A673 (cell line): Measurements from ENCODE around the gene ARHGEF1.

ENCODE experiments used
- CTCF ChIP-seq: fragments of 300-800, 200-600 bp; sonication (generic); conservative IDR thresholded peaks from 2 replicates; pipeline ENCODE4 v1.5.1; 2017; ENCODE audit warnings: low read depth, mild to moderate bottlenecking, antibody characterized with exemption, low read length, moderate library complexity, mixed read lengths
- EZH2 ChIP-seq: fragments of 200-600 bp; sonication (generic); IDR thresholded peaks from 2 replicates; pipeline ENCODE4 v1.6.1; 2017; ENCODE audit warnings: borderline replicate concordance, low read depth, mild to moderate bottlenecking, mixed read lengths, antibody characterized with exemption, low read length; ENCODE audit not compliant: poor library complexity, severe bottlenecking

- TF ChIP-seq CTCF (no peak), EZH2 (no peak)
Observed at GRCh38 chr19:41909706-41910105, 26.7 kb downstream of the ARHGEF1 start.
